Measurements from ENCODE around the gene RHOD. TPM values are rescaled to one million over a fixed set of nuclear protein-coding genes. Genes with fewer than 3 reads are reported as not detected.
A peak's percentile ranks its signal among the peaks of the same experiment; 100 is the strongest.

The RHOD gene
- total and polyA plus RNA-seq, 2 donors (not counting 3 experiments of a cell fraction or from before 2014, with no cell fraction given) = 10.6 to 17.9 TPM

- CTCF ChIA-PET = interaction anchor here (0.7 to 1.4 kb wide), 10 partner anchors 9 to 158 kb away, joined by 3 to 9 read pairs (median 3); no protein-coding TSS in a partner anchor
- POLR2A ChIA-PET = interaction anchor here (1.0 kb wide), 1 partner anchor 122 kb away, joined by 3 read pairs; no protein-coding TSS in a partner anchor
- peak; percentile 49 for DNase-seq (ENCODE audit: low read depth, low spot score)
- intact Hi-C loops (cut with micrococcal nuclease) (loop anchor here (1.0 to 2.0 kb wide), 4 partner anchors 26 to 121 kb away; no protein-coding TSS in a partner anchor), dilution Hi-C loops (cut with MboI; ENCODE audit: extremely low pct_ligation_motif_present, low sequenced_read_pairs) (no loop called here)
- Histone ChIP-seq H3K4me1 (ENCODE audit: control insufficient read depth, extremely low read depth, insufficient read depth, low read length) (peaks cover 21% of the 10 kb centered on the region), H3K9ac (replicated peaks; ENCODE audit: extremely low read depth, insufficient read depth, low read length) (peak overlapping the region; percentile 90), H4K20me1 (replicated peaks; ENCODE audit: control insufficient read depth, extremely low read depth, insufficient read depth, low read length) (peaks cover 2% of the 10 kb centered on the region), H3K4me3 (replicated peaks in 1 of 3; ENCODE audit: insufficient read depth in 1 of 3, low read depth in 1 of 3, low read length in 3 of 3) (peak overlapping the region; percentile 83 to 96 (median 96)), H3K9me3 (replicated peaks; ENCODE audit: control insufficient read depth, insufficient read depth, low read length) (no peaks in the 10 kb centered on the region), H3K36me3 (ENCODE audit: control insufficient read depth in 2 of 2, extremely low read depth in 1 of 2, insufficient read depth in 2 of 2, low read length in 2 of 2) (no peaks in the 10 kb centered on the region), H3K27me3 (ENCODE audit: control insufficient read depth in 2 of 2, insufficient read depth in 2 of 2, low read length in 2 of 2) (no peaks in the 10 kb centered on the region), H3K79me2 (ENCODE audit: control insufficient read depth, insufficient read depth, low read length) (peaks cover 57% of the 10 kb centered on the region), H3K9me1 (replicated peaks; ENCODE audit: control insufficient read depth, extremely low read depth, insufficient read depth, low read length) (no peaks in the 10 kb centered on the region), H3K4me2 (ENCODE audit: insufficient read depth, low read length) (peak overlapping the region; percentile 98), H2AFZ (ENCODE audit: low read depth, low read length) (peak overlapping the region; percentile 23), H3K27ac (ENCODE audit: insufficient read depth, low read depth, low read length) (peak overlapping the region; percentile 36)
- no peak for FAIRE-seq
- BruUV-seq (replicated peaks) = TSS peak; percentile 31
- TF ChIP-seq, protein P1, sequence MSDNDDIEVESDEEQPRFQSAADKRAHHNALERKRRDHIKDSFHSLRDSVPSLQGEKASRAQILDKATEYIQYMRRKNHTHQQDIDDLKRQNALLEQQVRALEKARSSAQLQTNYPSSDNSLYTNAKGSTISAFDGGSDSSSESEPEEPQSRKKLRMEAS (IDR thresholded peaks at IDR 0.05; ENCODE audit: insufficient read depth, insufficient read length) = no peak
- TF ChIP-seq JUN (IDR thresholded peaks at IDR 0.05; ENCODE audit: borderline replicate concordance, insufficient read depth, insufficient read length, low read depth) (no peak), POLR2AphosphoS5 (IDR thresholded peaks at IDR 0.05; ENCODE audit: insufficient read depth, low read depth, low read length) (no peak)
- TF ChIP-seq, protein P2, sequence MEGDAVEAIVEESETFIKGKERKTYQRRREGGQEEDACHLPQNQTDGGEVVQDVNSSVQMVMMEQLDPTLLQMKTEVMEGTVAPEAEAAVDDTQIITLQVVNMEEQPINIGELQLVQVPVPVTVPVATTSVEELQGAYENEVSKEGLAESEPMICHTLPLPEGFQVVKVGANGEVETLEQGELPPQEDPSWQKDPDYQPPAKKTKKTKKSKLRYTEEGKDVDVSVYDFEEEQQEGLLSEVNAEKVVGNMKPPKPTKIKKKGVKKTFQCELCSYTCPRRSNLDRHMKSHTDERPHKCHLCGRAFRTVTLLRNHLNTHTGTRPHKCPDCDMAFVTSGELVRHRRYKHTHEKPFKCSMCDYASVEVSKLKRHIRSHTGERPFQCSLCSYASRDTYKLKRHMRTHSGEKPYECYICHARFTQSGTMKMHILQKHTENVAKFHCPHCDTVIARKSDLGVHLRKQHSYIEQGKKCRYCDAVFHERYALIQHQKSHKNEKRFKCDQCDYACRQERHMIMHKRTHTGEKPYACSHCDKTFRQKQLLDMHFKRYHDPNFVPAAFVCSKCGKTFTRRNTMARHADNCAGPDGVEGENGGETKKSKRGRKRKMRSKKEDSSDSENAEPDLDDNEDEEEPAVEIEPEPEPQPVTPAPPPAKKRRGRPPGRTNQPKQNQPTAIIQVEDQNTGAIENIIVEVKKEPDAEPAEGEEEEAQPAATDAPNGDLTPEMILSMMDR (IDR thresholded peaks at IDR 0.05; ENCODE audit: extremely low read depth in 1 of 2, insufficient read depth in 1 of 2, low read depth in 1 of 2, low read length in 2 of 2) = peak in 1 of 2 donors; percentile 14
These were observed 63.1 kb downstream of the RHOD start for GRCh38 chr11:67119585-67120391.
